ENCODE data around the gene GCK.

Gene GCK

GRCh38 chr7:44103923-44104859 is 85.0 kb downstream of the GCK start, which contains the start of gene AEBP1:
Gene AEBP1 (plus strand): TSS chr7:44104345. CDS start chr7:44104666, 321 bp downstream.
- Histone ChIP-seq H3K27me3 (ENCODE audit: control insufficient read depth in 2 of 2, insufficient read depth in 2 of 2, low read length in 2 of 2) (peaks cover 7 to 17% of the 10 kb centered on the region in 2 donors), H3K27ac (ENCODE audit: low read depth in 2 of 2, low read length in 2 of 2) (peak within 1 kb of the TSS; percentile 51 to 72), H3K9me3 (ENCODE audit: control insufficient read depth in 2 of 2, low read length in 2 of 2) (no peaks in the 10 kb centered on the region), H3K4me3 (ENCODE audit: low read length in 2 of 2) (peak within 1 kb of the TSS; percentile 59 to 75), H3K36me3 (ENCODE audit: control insufficient read depth in 2 of 2, insufficient read depth in 2 of 2, low read length in 2 of 2) (no peaks in the 10 kb centered on the region), H3K4me1 (ENCODE audit: control insufficient read depth in 2 of 2, insufficient read depth in 2 of 2, low read length in 2 of 2) (peaks cover 5 to 6% of the 10 kb centered on the region in 2 donors), H3K9ac (ENCODE audit: low read depth in 1 of 2, low read length in 2 of 2) (peak within 1 kb of the TSS; percentile 26 to 52)

GRCh38 chr7:44103566-44103922 is 85.7 kb downstream of the GCK start:
- peaks cover 5 to 6% of the 10 kb centered on the region in 2 donors for H3K4me1 ChIP-seq (ENCODE audit: control insufficient read depth in 2 of 2, insufficient read depth in 2 of 2, low read length in 2 of 2)
- H3K4me3 ChIP-seq (ENCODE audit: low read length in 2 of 2) = peak overlapping the region; percentile 13 to 30
- no peak overlapping the region for H3K9ac ChIP-seq (ENCODE audit: low read depth in 1 of 2, low read length in 2 of 2)
- no peaks in the 10 kb centered on the region for H3K36me3 ChIP-seq (ENCODE audit: control insufficient read depth in 2 of 2, insufficient read depth in 2 of 2, low read length in 2 of 2)
- peaks cover 7 to 17% of the 10 kb centered on the region in 2 donors for H3K27me3 ChIP-seq (ENCODE audit: control insufficient read depth in 2 of 2, insufficient read depth in 2 of 2, low read length in 2 of 2)
- no peaks in the 10 kb centered on the region for H3K9me3 ChIP-seq (ENCODE audit: control insufficient read depth in 2 of 2, low read length in 2 of 2)
- peak overlapping the region in 1 of 2 donors; percentile 48 for H3K27ac ChIP-seq (ENCODE audit: low read depth in 2 of 2, low read length in 2 of 2)

GRCh38 chr7:44102846-44103565 is 86.2 kb downstream of the GCK start:
- H3K27ac ChIP-seq (ENCODE audit: low read depth in 2 of 2, low read length in 2 of 2) = peak overlapping the region in 1 of 2 donors; percentile 40
- H3K4me3 ChIP-seq (ENCODE audit: low read length in 2 of 2) = no peak overlapping the region
- H3K9me3 ChIP-seq (ENCODE audit: control insufficient read depth in 2 of 2, low read length in 2 of 2) = no peaks in the 10 kb centered on the region
- no peak overlapping the region for H3K9ac ChIP-seq (ENCODE audit: low read depth in 1 of 2, low read length in 2 of 2)
- H3K36me3 ChIP-seq (ENCODE audit: control insufficient read depth in 2 of 2, insufficient read depth in 2 of 2, low read length in 2 of 2) = no peaks in the 10 kb centered on the region
- H3K4me1 ChIP-seq (ENCODE audit: control insufficient read depth in 2 of 2, insufficient read depth in 2 of 2, low read length in 2 of 2) = peaks cover 5 to 6% of the 10 kb centered on the region in 2 donors
- peaks cover 7 to 17% of the 10 kb centered on the region in 2 donors for H3K27me3 ChIP-seq (ENCODE audit: control insufficient read depth in 2 of 2, insufficient read depth in 2 of 2, low read length in 2 of 2)

- no peaks in the 10 kb centered on the region for H3K36me3 ChIP-seq (ENCODE audit: control insufficient read depth in 2 of 2, insufficient read depth in 2 of 2, low read length in 2 of 2)
- H3K27me3 ChIP-seq (ENCODE audit: control insufficient read depth in 2 of 2, insufficient read depth in 2 of 2, low read length in 2 of 2) = peaks cover 7 to 17% of the 10 kb centered on the region in 2 donors
- peaks cover 5 to 6% of the 10 kb centered on the region in 2 donors for H3K4me1 ChIP-seq (ENCODE audit: control insufficient read depth in 2 of 2, insufficient read depth in 2 of 2, low read length in 2 of 2)
- no peak overlapping the region for H3K9ac ChIP-seq (ENCODE audit: low read depth in 1 of 2, low read length in 2 of 2)
- no peaks in the 10 kb centered on the region for H3K9me3 ChIP-seq (ENCODE audit: control insufficient read depth in 2 of 2, low read length in 2 of 2)
- H3K4me3 ChIP-seq (ENCODE audit: low read length in 2 of 2) = no peak overlapping the region
- peak overlapping the region; percentile 34 to 40 for H3K27ac ChIP-seq (ENCODE audit: low read depth in 2 of 2, low read length in 2 of 2)
Measured at GRCh38 chr7:44101966-44102845, 87.0 kb downstream of the GCK start.

GRCh38 chr7:44101303-44101965 is 87.8 kb downstream of the GCK start:
- no peak overlapping the region for H3K9ac ChIP-seq (ENCODE audit: low read depth in 1 of 2, low read length in 2 of 2)
- peak overlapping the region; percentile 40 to 48 for H3K27ac ChIP-seq (ENCODE audit: low read depth in 2 of 2, low read length in 2 of 2)
- peaks cover 7 to 17% of the 10 kb centered on the region in 2 donors for H3K27me3 ChIP-seq (ENCODE audit: control insufficient read depth in 2 of 2, insufficient read depth in 2 of 2, low read length in 2 of 2)
- no peak overlapping the region for H3K4me3 ChIP-seq (ENCODE audit: low read length in 2 of 2)
- H3K9me3 ChIP-seq (ENCODE audit: control insufficient read depth in 2 of 2, low read length in 2 of 2) = no peaks in the 10 kb centered on the region
- H3K36me3 ChIP-seq (ENCODE audit: control insufficient read depth in 2 of 2, insufficient read depth in 2 of 2, low read length in 2 of 2) = no peaks in the 10 kb centered on the region
- H3K4me1 ChIP-seq (ENCODE audit: control insufficient read depth in 2 of 2, insufficient read depth in 2 of 2, low read length in 2 of 2) = peaks cover 5 to 6% of the 10 kb centered on the region in 2 donors

- Histone ChIP-seq H3K27ac (ENCODE audit: low read depth in 2 of 2, low read length in 2 of 2) (peak overlapping the region; percentile 40 to 48), H3K9me3 (ENCODE audit: control insufficient read depth in 2 of 2, low read length in 2 of 2) (no peaks in the 10 kb centered on the region), H3K4me1 (ENCODE audit: control insufficient read depth in 2 of 2, insufficient read depth in 2 of 2, low read length in 2 of 2) (peaks cover 5 to 6% of the 10 kb centered on the region in 2 donors), H3K4me3 (ENCODE audit: low read length in 2 of 2) (no peak overlapping the region), H3K27me3 (ENCODE audit: control insufficient read depth in 2 of 2, insufficient read depth in 2 of 2, low read length in 2 of 2) (peaks cover 7 to 16% of the 10 kb centered on the region in 2 donors), H3K9ac (ENCODE audit: low read depth in 1 of 2, low read length in 2 of 2) (no peak overlapping the region), H3K36me3 (ENCODE audit: control insufficient read depth in 2 of 2, insufficient read depth in 2 of 2, low read length in 2 of 2) (no peaks in the 10 kb centered on the region)
Measured at GRCh38 chr7:44100458-44101302, 88.6 kb downstream of the GCK start.

GRCh38 chr7:44099669-44100068 is 89.6 kb downstream of the GCK start:
- H3K27ac ChIP-seq (ENCODE audit: low read depth in 2 of 2, low read length in 2 of 2) = no peak overlapping the region
- no peak overlapping the region for H3K9ac ChIP-seq (ENCODE audit: low read depth in 1 of 2, low read length in 2 of 2)
- no peaks in the 10 kb centered on the region for H3K36me3 ChIP-seq (ENCODE audit: control insufficient read depth in 2 of 2, insufficient read depth in 2 of 2, low read length in 2 of 2)
- H3K4me1 ChIP-seq (ENCODE audit: control insufficient read depth in 2 of 2, insufficient read depth in 2 of 2, low read length in 2 of 2) = peaks cover 4 to 5% of the 10 kb centered on the region in 2 donors
- peaks cover 7% of the 10 kb centered on the region in 2 donors for H3K27me3 ChIP-seq (ENCODE audit: control insufficient read depth in 2 of 2, insufficient read depth in 2 of 2, low read length in 2 of 2)
- no peaks in the 10 kb centered on the region for H3K9me3 ChIP-seq (ENCODE audit: control insufficient read depth in 2 of 2, low read length in 2 of 2)
- H3K4me3 ChIP-seq (ENCODE audit: low read length in 2 of 2) = no peak overlapping the region

- Histone ChIP-seq H3K27me3 (ENCODE audit: control insufficient read depth in 2 of 2, insufficient read depth in 2 of 2, low read length in 2 of 2) (peaks cover 3 to 4% of the 10 kb centered on the region in 2 donors), H3K27ac (ENCODE audit: low read depth in 2 of 2, low read length in 2 of 2) (no peak overlapping the region), H3K9ac (ENCODE audit: low read depth in 1 of 2, low read length in 2 of 2) (no peak overlapping the region), H3K9me3 (ENCODE audit: control insufficient read depth in 2 of 2, low read length in 2 of 2) (no peaks in the 10 kb centered on the region), H3K36me3 (ENCODE audit: control insufficient read depth in 2 of 2, insufficient read depth in 2 of 2, low read length in 2 of 2) (no peaks in the 10 kb centered on the region), H3K4me3 (ENCODE audit: low read length in 2 of 2) (no peak overlapping the region), H3K4me1 (ENCODE audit: control insufficient read depth in 2 of 2, insufficient read depth in 2 of 2, low read length in 2 of 2) (peaks cover under 1 to 5% of the 10 kb centered on the region in 2 donors)
Measured at GRCh38 chr7:44098092-44099068, 90.9 kb downstream of the GCK start.
